ENCODE results near the gene C1orf56.
"Not testable (repeated sequence)": the region's sequence is repeated elsewhere in the genome, so short reads cannot be mapped to it uniquely, and the experiment has no call there.

Gene C1orf56

GRCh38 chr1:151085953-151086559 lies 38.5 kb downstream of the C1orf56 start:
- H3K27ac ChIP-seq: no peak overlapping the region

GRCh38 chr1:151097426-151097825 lies 49.9 kb downstream of the C1orf56 start:
- H3K4me2 ChIP-seq (ENCODE audit: low read length); H3K9ac ChIP-seq; H3K79me2 ChIP-seq; H3K36me3 ChIP-seq (ENCODE audit: control insufficient read depth, insufficient read depth, low read length); H3K4me3 ChIP-seq (ENCODE audit: low read depth, low read length); H3K27me3 ChIP-seq (ENCODE audit: control insufficient read depth, insufficient read depth, low read length); H3K9me3 ChIP-seq (ENCODE audit: control insufficient read depth, low read length); H3K4me1 ChIP-seq; H2AFZ ChIP-seq; H3K27ac ChIP-seq: not testable (repeated sequence)

More at GRCh38 chr1:151085953-151086559, 38.5 kb downstream of the C1orf56 start:
- no peaks in the 10 kb centered on the region for H3K79me2 ChIP-seq
- H3K27me3 ChIP-seq (ENCODE audit: control insufficient read depth, insufficient read depth, low read length): no peaks in the 10 kb centered on the region
- no peak overlapping the region for H3K4me3 ChIP-seq (ENCODE audit: low read depth, low read length)
- H3K36me3 ChIP-seq (ENCODE audit: control insufficient read depth, insufficient read depth, low read length): no peaks in the 10 kb centered on the region
- H3K4me1 ChIP-seq: no peaks in the 10 kb centered on the region
- H3K4me2 ChIP-seq (ENCODE audit: low read length): no peak overlapping the region
- no peak overlapping the region for H2AFZ ChIP-seq
- TF ChIP-seq CTCF (IDR thresholded peaks at IDR 0.05): no peak
- no peaks in the 10 kb centered on the region for H3K9me3 ChIP-seq (ENCODE audit: control insufficient read depth, low read length)
- no peak overlapping the region for H3K9ac ChIP-seq

- Histone ChIP-seq H3K4me2 (ENCODE audit: low read length) (no peak overlapping the region), H2AFZ (no peak overlapping the region), H3K4me3 (ENCODE audit: low read depth, low read length) (no peak overlapping the region), H3K4me1 (no peaks in the 10 kb centered on the region), H3K27me3 (ENCODE audit: control insufficient read depth, insufficient read depth, low read length) (no peaks in the 10 kb centered on the region), H3K36me3 (ENCODE audit: control insufficient read depth, insufficient read depth, low read length) (no peaks in the 10 kb centered on the region), H3K27ac (no peak overlapping the region), H3K9me3 (ENCODE audit: control insufficient read depth, low read length) (no peaks in the 10 kb centered on the region), H3K79me2 (no peaks in the 10 kb centered on the region), H3K9ac (no peak overlapping the region)
- TF ChIP-seq CTCF (IDR thresholded peaks at IDR 0.05): no peak
Observed at GRCh38 chr1:151098126-151098525, 50.6 kb downstream of the C1orf56 start.

Data from parathyroid adenoma (tissue), 2 donors.